Activated T-cell treated with anti-CD3 and anti-CD28 coated beads, Interleukin-2, amount 50 U/mL, for 4 hours (primary cell): ENCODE data around the gene MRPS21. TPM values are rescaled to one million over a fixed set of nuclear protein-coding genes. Genes with fewer than 3 reads are reported as not detected.

Source experiments
- ATAC-seq, 2 donors: fragments of 200-7000 bp; cut with Tn5 transposase; one replicate each; pipeline ENCODE4 v1.10.0; 2021
- DNase-seq: peaks from one replicate; pipeline ENCODE4 v3.0.0-alpha.2; 2020
- H3K27me3 Mint-ChIP-seq: one replicate; pipeline ENCODE4 v1.8.0; 2021; ENCODE audit warnings: low read depth, mixed read lengths
- H3K36me3 Mint-ChIP-seq: one replicate; pipeline ENCODE4 v1.8.0; 2022; ENCODE audit warnings: mixed read lengths; ENCODE audit not compliant: insufficient read depth
- H3K4me1 Mint-ChIP-seq: one replicate; pipeline ENCODE4 v1.8.0; 2021; ENCODE audit warnings: low read depth, mixed read lengths
- H3K4me3 Mint-ChIP-seq: one replicate; pipeline ENCODE4 v1.8.0; 2021; ENCODE audit warnings: mild to moderate bottlenecking, moderate library complexity, mixed read lengths
- H3K9me3 Mint-ChIP-seq: one replicate; pipeline ENCODE4 v1.8.0; 2021; ENCODE audit warnings: mixed read lengths
- total RNA-seq, 3 donors: library from RNA; stranded (reverse); gene quantifications; one replicate each; pipeline ENCODE4 v1.2.1, GENCODE V29; 2021

The MRPS21 gene
- total RNA-seq, 3 donors from 2014 or later = 76.1 to 80.5 (median 79.4) TPM

- ATAC-seq = peak; percentile 98 to 99
- Mint-ChIP-seq H3K9me3 (no peaks in the 10 kb centered on the region), H3K4me3 (peak within 1 kb of the TSS; percentile 96), H3K27me3 (no peaks in the 10 kb centered on the region), H3K36me3 (peaks cover 7% of the 10 kb centered on the region), H3K4me1 (peaks cover 23% of the 10 kb centered on the region)
- peak; percentile 90 for DNase-seq
Measured at GRCh38 chr1:150268705-150269403, 24.8 kb upstream of the MRPS21 start, which contains the start of gene APH1A. TSS of gene APH1A (minus strand) at chr1:150269016. CDS start at chr1:150268810, 206 bp downstream.

DNA sequence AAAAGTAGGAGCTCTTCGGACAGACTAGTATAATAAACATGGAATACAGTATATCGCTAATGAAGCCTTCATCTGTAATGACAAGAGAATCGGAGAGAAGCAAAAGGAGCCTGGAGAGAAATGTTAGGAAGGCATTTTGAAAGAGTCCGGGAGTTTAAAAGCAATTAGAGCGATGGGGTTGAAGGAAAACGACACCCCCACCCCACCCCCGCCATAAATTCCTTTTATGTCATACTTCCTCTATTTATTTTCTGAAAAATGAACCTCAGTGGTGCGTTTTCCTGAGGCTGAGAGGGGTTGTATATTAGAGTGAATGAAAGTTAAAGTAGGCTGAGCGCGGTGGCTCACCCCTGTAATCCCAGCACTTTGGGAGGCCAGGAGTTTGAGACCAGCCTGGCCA, 24.2 kb upstream of the MRPS21 start:
- H3K4me3 Mint-ChIP-seq = peak overlapping the region; percentile 96
- H3K4me1 Mint-ChIP-seq = peaks cover 23% of the 10 kb centered on the region
- H3K36me3 Mint-ChIP-seq = peaks cover 8% of the 10 kb centered on the region
- no peak for ATAC-seq
- no peaks in the 10 kb centered on the region for H3K27me3 Mint-ChIP-seq
- DNase-seq = no peak
- H3K9me3 Mint-ChIP-seq = no peaks in the 10 kb centered on the region

GRCh38 chr1:150271291-150271959, 22.2 kb upstream of the MRPS21 start:
- H3K36me3 Mint-ChIP-seq = peaks cover 9% of the 10 kb centered on the region
- H3K27me3 Mint-ChIP-seq = no peaks in the 10 kb centered on the region
- ATAC-seq = no peak
- no peak overlapping the region for H3K4me3 Mint-ChIP-seq
- peaks cover 23% of the 10 kb centered on the region for H3K4me1 Mint-ChIP-seq
- no peak for DNase-seq
- H3K9me3 Mint-ChIP-seq = no peaks in the 10 kb centered on the region

- no peak overlapping the region for H3K4me3 Mint-ChIP-seq
- peaks cover 8% of the 10 kb centered on the region for H3K4me1 Mint-ChIP-seq
- DNase-seq (no peak), ATAC-seq (no peak)
- H3K27me3 Mint-ChIP-seq = no peaks in the 10 kb centered on the region
- H3K36me3 Mint-ChIP-seq = peaks cover 4% of the 10 kb centered on the region
- no peaks in the 10 kb centered on the region for H3K9me3 Mint-ChIP-seq
Measured at GRCh38 chr1:150273311-150273710, 20.4 kb upstream of the MRPS21 start.

GRCh38 chr1:150280138-150280707, 13.4 kb upstream of the MRPS21 start:
- Mint-ChIP-seq H3K9me3 (no peaks in the 10 kb centered on the region), H3K4me1 (peaks cover 26% of the 10 kb centered on the region), H3K36me3 (peaks cover 1% of the 10 kb centered on the region), H3K27me3 (no peaks in the 10 kb centered on the region), H3K4me3 (no peak overlapping the region)
- DNase-seq = no peak
- no peak for ATAC-seq

DNA sequence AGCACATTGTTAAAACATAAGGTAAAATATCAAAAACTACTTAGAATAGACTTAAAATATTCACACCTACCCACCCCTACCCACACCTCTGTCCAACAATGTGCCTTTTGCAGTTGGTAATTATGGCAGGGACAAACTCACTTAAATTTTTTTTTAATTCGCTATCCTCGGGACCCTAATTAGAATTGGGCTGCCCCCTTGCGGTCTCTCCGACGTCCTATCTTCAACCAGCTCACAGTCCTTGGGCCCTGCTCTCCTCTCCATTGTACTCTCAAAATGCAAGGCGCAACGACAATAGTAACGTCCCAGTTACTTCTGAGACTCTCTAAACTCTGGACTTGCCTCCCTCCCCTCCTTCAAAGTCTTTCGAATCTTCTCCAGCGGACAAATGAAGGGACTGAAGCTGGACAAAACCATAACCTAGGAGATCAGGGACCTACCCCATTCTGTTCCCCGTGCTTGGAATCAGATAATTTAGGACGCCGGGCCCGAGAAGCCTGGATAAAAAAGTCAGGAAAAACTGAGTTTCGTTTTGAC, 12.4 kb upstream of the MRPS21 start:
- peaks cover under 1% of the 10 kb centered on the region for H3K36me3 Mint-ChIP-seq
- H3K4me1 Mint-ChIP-seq = peaks cover 26% of the 10 kb centered on the region
- DNase-seq = peak; percentile 60
- no peaks in the 10 kb centered on the region for H3K27me3 Mint-ChIP-seq
- peak overlapping the region; percentile 84 for H3K4me3 Mint-ChIP-seq
- H3K9me3 Mint-ChIP-seq = no peaks in the 10 kb centered on the region
- peak; percentile 46 for ATAC-seq

- peak within 1 kb of the TSS; percentile 84 for H3K4me3 Mint-ChIP-seq
- DNase-seq = peak; percentile 75
- peaks cover 26% of the 10 kb centered on the region for H3K4me1 Mint-ChIP-seq
- no peaks in the 10 kb centered on the region for H3K9me3 Mint-ChIP-seq
- peak; percentile 90 to 93 for ATAC-seq
- no peaks in the 10 kb centered on the region for H3K27me3 Mint-ChIP-seq
- H3K36me3 Mint-ChIP-seq = peaks cover 2% of the 10 kb centered on the region
Measured at GRCh38 chr1:150281758-150282557, 11.7 kb upstream of the MRPS21 start, which contains the start of gene CIART. TSS of gene CIART (plus strand) at chr1:150282554. CDS start at chr1:150283268, 714 bp downstream.

- DNase-seq (no peak), ATAC-seq (no peak)
- H3K36me3 Mint-ChIP-seq = peaks cover 2% of the 10 kb centered on the region
- H3K4me3 Mint-ChIP-seq = peak overlapping the region; percentile 84
- peaks cover 26% of the 10 kb centered on the region for H3K4me1 Mint-ChIP-seq
- H3K9me3 Mint-ChIP-seq = no peaks in the 10 kb centered on the region
- no peaks in the 10 kb centered on the region for H3K27me3 Mint-ChIP-seq
Measured at GRCh38 chr1:150282558-150282958, 11.1 kb upstream of the MRPS21 start.

DNA sequence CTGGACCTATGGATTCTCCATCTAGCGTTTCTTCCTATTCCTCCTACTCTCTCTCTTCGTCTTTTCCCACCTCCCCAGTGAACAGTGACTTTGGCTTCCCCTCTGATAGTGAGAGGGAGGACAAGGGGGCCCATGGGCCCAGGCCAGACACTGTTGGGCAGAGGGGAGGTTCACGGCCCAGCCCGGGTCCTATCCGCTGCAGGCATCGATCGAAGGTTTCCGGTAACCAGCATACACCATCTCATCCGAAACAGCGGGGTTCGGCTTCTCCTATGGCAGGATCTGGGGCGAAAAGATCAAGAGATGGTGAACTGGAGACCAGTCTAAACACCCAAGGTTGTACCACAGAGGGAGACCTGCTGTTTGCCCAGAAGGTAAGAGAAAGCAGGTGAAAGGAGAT, 10.4 kb upstream of the MRPS21 start:
- Mint-ChIP-seq H3K4me1 (peaks cover 26% of the 10 kb centered on the region), H3K4me3 (peak overlapping the region; percentile 30), H3K9me3 (no peaks in the 10 kb centered on the region), H3K27me3 (no peaks in the 10 kb centered on the region), H3K36me3 (peaks cover 2% of the 10 kb centered on the region)
- ATAC-seq (no peak), DNase-seq (no peak)

DNA sequence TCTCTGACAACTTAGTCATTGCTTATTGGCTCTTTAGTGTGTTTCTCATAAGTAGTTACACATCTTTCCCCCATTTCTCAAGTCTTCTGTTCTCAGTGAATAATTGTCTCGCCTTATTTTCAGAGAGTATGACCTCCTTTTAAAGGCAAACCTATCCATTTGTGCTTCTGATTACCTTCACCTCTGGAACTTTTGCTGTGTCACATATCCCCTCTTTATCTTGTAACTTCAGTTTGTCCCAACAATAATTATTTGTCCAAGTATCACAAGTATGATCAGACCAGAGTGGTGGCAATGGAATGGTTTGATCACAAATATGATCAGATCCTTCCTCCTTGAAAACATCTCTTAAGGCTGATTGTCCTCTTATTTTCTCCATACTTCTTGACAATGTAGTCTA, 5.3 kb upstream of the MRPS21 start:
- peaks cover 6% of the 10 kb centered on the region for H3K4me1 Mint-ChIP-seq
- no peak for DNase-seq
- no peaks in the 10 kb centered on the region for H3K9me3 Mint-ChIP-seq
- H3K36me3 Mint-ChIP-seq = peaks cover 2% of the 10 kb centered on the region
- H3K4me3 Mint-ChIP-seq = no peak overlapping the region
- no peak for ATAC-seq
- no peaks in the 10 kb centered on the region for H3K27me3 Mint-ChIP-seq

DNA sequence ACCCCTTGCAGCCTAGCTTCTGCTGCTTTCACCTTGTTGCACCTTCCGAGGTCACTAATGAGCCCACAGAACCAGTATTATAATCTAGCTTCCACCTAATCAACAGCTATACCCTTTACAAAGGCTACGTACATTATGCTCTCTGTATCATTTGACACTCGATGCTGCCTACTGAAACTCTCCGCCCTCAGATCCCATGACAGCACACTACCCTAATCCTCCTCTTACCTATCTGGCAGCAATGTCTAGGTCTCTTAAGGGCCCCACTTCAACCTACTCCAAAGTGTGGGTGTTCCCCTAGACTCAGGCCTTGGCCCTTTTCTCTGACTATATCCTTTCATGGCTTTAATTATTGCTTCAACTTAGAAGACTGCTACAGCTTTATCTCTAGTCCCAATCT, 4.8 kb upstream of the MRPS21 start:
- Mint-ChIP-seq H3K36me3 (peaks cover 2% of the 10 kb centered on the region), H3K4me3 (no peak overlapping the region), H3K9me3 (no peaks in the 10 kb centered on the region)

GRCh38 chr1:150295476-150295875, 1.8 kb downstream of the MRPS21 start:
- peaks cover 21% of the 10 kb centered on the region for H3K36me3 Mint-ChIP-seq
- ATAC-seq (no peak), DNase-seq (no peak)
- no peaks in the 10 kb centered on the region for H3K27me3 Mint-ChIP-seq
- H3K9me3 Mint-ChIP-seq = no peaks in the 10 kb centered on the region
- H3K4me3 Mint-ChIP-seq = peak overlapping the region; percentile 63
- H3K4me1 Mint-ChIP-seq = peaks cover 28% of the 10 kb centered on the region

More for the DNA sequence above, 4.8 kb upstream of the MRPS21 start:
- Mint-ChIP-seq H3K27me3 (no peaks in the 10 kb centered on the region), H3K4me1 (peaks cover 11% of the 10 kb centered on the region)
- no peak for ATAC-seq
- DNase-seq = no peak

GRCh38 chr1:150299716-150300115, 6.1 kb downstream of the MRPS21 start:
- no peaks in the 10 kb centered on the region for H3K27me3 Mint-ChIP-seq
- no peak overlapping the region for H3K4me3 Mint-ChIP-seq
- H3K36me3 Mint-ChIP-seq = peaks cover 39% of the 10 kb centered on the region
- ATAC-seq = no peak
- no peak for DNase-seq
- H3K9me3 Mint-ChIP-seq = no peaks in the 10 kb centered on the region
- H3K4me1 Mint-ChIP-seq = peaks cover 17% of the 10 kb centered on the region

- H3K4me3 Mint-ChIP-seq = no peak overlapping the region
Measured at GRCh38 chr1:150302338-150302737, 8.7 kb downstream of the MRPS21 start.

More at GRCh38 chr1:150302338-150302737, 8.7 kb downstream of the MRPS21 start:
- DNase-seq (no peak), ATAC-seq (no peak)
- no peaks in the 10 kb centered on the region for H3K27me3 Mint-ChIP-seq
- peaks cover 5% of the 10 kb centered on the region for H3K4me1 Mint-ChIP-seq
- no peaks in the 10 kb centered on the region for H3K9me3 Mint-ChIP-seq
- H3K36me3 Mint-ChIP-seq = peaks cover 29% of the 10 kb centered on the region
